Kidney (tissue), 14 donors: Measurements from ENCODE around the gene NOD2. TPM values are rescaled to one million over a fixed set of nuclear protein-coding genes. Genes with fewer than 3 reads are reported as not detected.
A peak's percentile ranks its signal among the peaks of the same experiment; 100 is the strongest.

Experiments
- DNase-seq, 5 donors: peaks; one replicate each; pipeline ENCODE4 v3.0.0-alpha.2; 2013 to 2020
- FAIRE-seq: peaks from 2 replicates; lab custom pipeline; 2012; peaks lifted over from hg19 to GRCh38; lab: Jason Lieb, UNC
- H3K27ac ChIP-seq, 2 donors: one replicate each; pipeline ENCODE4 v1.7.0; 2013; ENCODE audit warnings: low read depth in 2 of 2, low read length in 2 of 2, inconsistent platforms in 1 of 2
- H3K27me3 ChIP-seq: one replicate; pipeline ENCODE4 v1.7.1; 2013; ENCODE audit warnings: low read length, inconsistent platforms; ENCODE audit not compliant: control insufficient read depth, insufficient read depth
- H3K36me3 ChIP-seq, 3 donors: one replicate each; pipeline versions ENCODE4 v1.7.0 to v1.7.1; 2013; ENCODE audit warnings: low read length in 3 of 3, control low read depth in 1 of 3, inconsistent platforms in 1 of 3; ENCODE audit not compliant: insufficient read depth in 3 of 3, control insufficient read depth in 2 of 3
- H3K4me1 ChIP-seq, 3 donors: one replicate each; pipeline versions ENCODE4 v1.7.0 to v1.7.1; 2013; ENCODE audit warnings: low read length in 3 of 3, inconsistent platforms in 1 of 3, low read depth in 1 of 3; ENCODE audit not compliant: control insufficient read depth in 2 of 3, insufficient read depth in 2 of 3
- H3K4me3 ChIP-seq, 3 donors: one replicate each; pipeline versions ENCODE4 v1.7.0 to v1.8.1; 2013; ENCODE audit warnings: low read length in 3 of 3, control low read depth in 1 of 3, inconsistent platforms in 1 of 3
- H3K9ac ChIP-seq, 3 donors: one replicate each; pipeline versions ENCODE4 v1.7.0 to v1.7.1; 2013; ENCODE audit warnings: low read length in 3 of 3, control low read depth in 1 of 3, inconsistent platforms in 1 of 3
- H3K9me3 ChIP-seq, 3 donors: one replicate each; pipeline versions ENCODE4 v1.7.0 to v1.7.1; 2013; ENCODE audit warnings: low read length in 3 of 3, control low read depth in 1 of 3, inconsistent platforms in 1 of 3; ENCODE audit not compliant: control insufficient read depth in 2 of 3, insufficient read depth in 1 of 3
- intact Hi-C: fragments of 100-400 bp; cut with DNase I; formaldehyde crosslinking; loops from one replicate; pipeline ENCODE4 v1.11.1; 2022
- polyA plus RNA-seq: library from polyadenylated mRNA; stranded (reverse); fragments of 350-450 nt; fragmentation: Illumina TruSeq; extraction: RNeasy Lipid Tissue Mini Kit (QIAGEN cat#74804); gene quantifications from one replicate; pipeline ENCODE4 v1.2.3, GENCODE V29; 2014; ENCODE audit warnings: low read depth, low replicate concordance; ENCODE audit not compliant: insufficient read depth
- total RNA-seq: library from RNA; stranded (reverse); fragmentation: NEBNext Ultra II Directional; extraction: Animal tissue kit (Norgen Biotek cat#: 25700); gene quantifications from one replicate; pipeline ENCODE4 v1.2.1, GENCODE V29; 2021
- TF ChIP-seq, protein P1 (sequence below): IDR thresholded peaks from 3 replicates; pipeline ENCODE4 v1.5.1; 2012; ENCODE audit warnings: mild to moderate bottlenecking, moderate library complexity, borderline replicate concordance; ENCODE audit not compliant: insufficient read depth; ENCODE audit errors: extremely low read depth
- donor health status: control.
- donor health status: control.
- donor health status: control.
- donor health status: control.
- donor health status: control.
- donor health status: DM: yes; HTN: yes; CAD: no.
- donor health status: Normal renal cell carcinoma (clear cell type).

Gene NOD2
- total and polyA plus RNA-seq, 2 donors from 2014 or later: 0.22 to 3.6 TPM

DNA sequence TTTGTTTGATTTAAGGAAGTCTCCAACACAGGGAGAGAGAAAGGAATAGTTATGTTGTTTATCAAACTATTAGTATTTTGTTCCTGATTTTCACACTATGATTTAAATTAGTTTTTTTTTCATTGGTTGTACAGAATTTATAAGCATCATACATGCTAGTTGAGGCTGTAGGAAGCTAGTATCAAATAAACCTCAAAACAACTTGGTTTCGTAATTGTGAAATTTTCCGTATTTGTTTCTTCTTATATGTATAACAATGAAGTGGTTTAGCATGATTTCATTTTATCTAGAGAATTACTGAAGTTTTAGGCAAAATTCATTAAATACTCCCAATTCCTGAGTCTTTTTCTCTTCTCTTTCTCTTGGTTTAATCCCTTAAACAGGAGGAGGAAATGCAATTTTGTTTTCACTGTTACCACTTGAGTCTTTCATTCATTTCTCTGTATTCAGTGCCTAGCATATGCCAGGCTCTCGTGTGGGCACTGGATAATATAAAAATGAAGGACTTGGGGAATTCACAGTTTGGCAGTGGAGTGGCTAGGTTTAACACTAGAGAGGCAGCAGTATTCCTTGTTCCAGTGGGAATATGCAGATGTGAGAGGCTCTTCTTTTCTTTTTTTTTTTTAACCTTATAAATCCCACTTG, 50.3 kb downstream of the NOD2 start:
- H3K27me3 ChIP-seq: no peaks in the 10 kb centered on the region
- H3K4me1 ChIP-seq: peaks cover 2 to 5% (median 3%) of the 10 kb centered on the region in 3 donors
- intact Hi-C loops: no loop called here
- no peak overlapping the region for H3K9ac ChIP-seq
- H3K4me3 ChIP-seq: peak overlapping the region in 1 of 3 donors; percentile 83
- no peak overlapping the region for H3K27ac ChIP-seq
- DNase-seq (no peak), FAIRE-seq (no peak)
- H3K36me3 ChIP-seq: no peaks in the 10 kb centered on the region
- no peaks in the 10 kb centered on the region for H3K9me3 ChIP-seq
- TF ChIP-seq, protein P1, sequence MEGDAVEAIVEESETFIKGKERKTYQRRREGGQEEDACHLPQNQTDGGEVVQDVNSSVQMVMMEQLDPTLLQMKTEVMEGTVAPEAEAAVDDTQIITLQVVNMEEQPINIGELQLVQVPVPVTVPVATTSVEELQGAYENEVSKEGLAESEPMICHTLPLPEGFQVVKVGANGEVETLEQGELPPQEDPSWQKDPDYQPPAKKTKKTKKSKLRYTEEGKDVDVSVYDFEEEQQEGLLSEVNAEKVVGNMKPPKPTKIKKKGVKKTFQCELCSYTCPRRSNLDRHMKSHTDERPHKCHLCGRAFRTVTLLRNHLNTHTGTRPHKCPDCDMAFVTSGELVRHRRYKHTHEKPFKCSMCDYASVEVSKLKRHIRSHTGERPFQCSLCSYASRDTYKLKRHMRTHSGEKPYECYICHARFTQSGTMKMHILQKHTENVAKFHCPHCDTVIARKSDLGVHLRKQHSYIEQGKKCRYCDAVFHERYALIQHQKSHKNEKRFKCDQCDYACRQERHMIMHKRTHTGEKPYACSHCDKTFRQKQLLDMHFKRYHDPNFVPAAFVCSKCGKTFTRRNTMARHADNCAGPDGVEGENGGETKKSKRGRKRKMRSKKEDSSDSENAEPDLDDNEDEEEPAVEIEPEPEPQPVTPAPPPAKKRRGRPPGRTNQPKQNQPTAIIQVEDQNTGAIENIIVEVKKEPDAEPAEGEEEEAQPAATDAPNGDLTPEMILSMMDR: no peak

DNA sequence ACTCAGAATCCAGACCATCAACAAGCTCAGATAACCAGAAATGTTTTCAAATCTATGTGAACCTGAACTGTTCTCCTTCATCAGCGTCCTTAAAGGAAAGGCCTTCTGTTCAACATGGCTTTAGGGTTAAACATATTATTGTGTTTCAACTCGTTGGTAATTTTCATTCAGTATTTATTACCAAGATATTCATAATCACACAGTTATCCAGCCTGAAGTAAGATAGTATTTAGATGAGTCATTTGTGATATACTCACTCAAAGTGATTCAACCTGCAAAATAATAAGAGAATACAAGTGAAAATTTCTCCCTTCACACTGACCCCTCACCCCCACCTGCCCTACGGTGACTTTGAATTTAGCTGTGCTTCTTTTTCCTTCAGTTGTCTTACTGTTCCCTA, 51.5 kb downstream of the NOD2 start:
- intact Hi-C loops: no loop called here
- FAIRE-seq: no peak
- H3K4me1 ChIP-seq: peaks cover 2 to 5% (median 3%) of the 10 kb centered on the region in 3 donors
- TF ChIP-seq, protein P1: no peak
- H3K27me3 ChIP-seq: no peaks in the 10 kb centered on the region
- H3K36me3 ChIP-seq: peaks cover 0 to under 1% (median 0%) of the 10 kb centered on the region in 3 donors
- H3K27ac ChIP-seq: no peak overlapping the region
- no peak for DNase-seq
- H3K9ac ChIP-seq: no peak overlapping the region
- H3K4me3 ChIP-seq: no peak overlapping the region
- H3K9me3 ChIP-seq: no peaks in the 10 kb centered on the region

- H3K9me3 ChIP-seq: no peaks in the 10 kb centered on the region
- no peaks in the 10 kb centered on the region for H3K27me3 ChIP-seq
- H3K9ac ChIP-seq: no peak overlapping the region
- DNase-seq (no peak), FAIRE-seq (no peak)
- no peak overlapping the region for H3K27ac ChIP-seq
- TF ChIP-seq, protein P1: no peak
- H3K4me3 ChIP-seq: no peak overlapping the region
- H3K4me1 ChIP-seq: peaks cover 2 to 5% (median 3%) of the 10 kb centered on the region in 3 donors
- H3K36me3 ChIP-seq: peaks cover 0 to 3% (median 0%) of the 10 kb centered on the region in 3 donors
- intact Hi-C loops: no loop called here
These were observed 52.5 kb downstream of the NOD2 start for GRCh38 chr16:50745940-50746339.
